SW 1271 (cell line): ENCODE results near the gene PDE4B.
A peak's percentile ranks its signal among the peaks of the same experiment; 100 is the strongest.
"Not testable (repeated sequence)": the region's sequence is repeated elsewhere in the genome, so short reads cannot be mapped to it uniquely, and the experiment has no call there.

Experiments
- DNase-seq, 2 experiments: peaks; one replicate each; lab custom pipeline; 2025; lab: John Stamatoyannopoulos, UW

Gene PDE4B

DNA sequence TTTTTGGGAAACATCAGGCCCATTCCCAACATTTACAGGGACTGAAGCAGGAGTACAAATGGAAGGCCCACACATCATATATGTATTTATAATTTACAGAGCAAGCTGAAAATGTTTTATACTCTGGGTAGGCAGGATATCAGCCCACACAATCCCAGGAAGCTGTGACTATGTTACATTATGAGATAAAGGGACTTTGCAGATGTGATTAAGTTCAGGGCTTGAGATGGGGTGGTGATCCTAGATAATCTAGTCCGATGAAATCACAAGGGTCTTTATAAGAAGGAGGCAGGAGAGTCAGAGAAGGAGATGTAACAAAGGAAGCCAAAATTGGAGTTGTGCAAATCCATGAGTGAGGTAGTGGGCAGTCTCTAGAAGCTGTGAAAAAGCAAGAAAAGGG, 160.5 kb downstream of the PDE4B start:
- DNase-seq = no peak

DNA sequence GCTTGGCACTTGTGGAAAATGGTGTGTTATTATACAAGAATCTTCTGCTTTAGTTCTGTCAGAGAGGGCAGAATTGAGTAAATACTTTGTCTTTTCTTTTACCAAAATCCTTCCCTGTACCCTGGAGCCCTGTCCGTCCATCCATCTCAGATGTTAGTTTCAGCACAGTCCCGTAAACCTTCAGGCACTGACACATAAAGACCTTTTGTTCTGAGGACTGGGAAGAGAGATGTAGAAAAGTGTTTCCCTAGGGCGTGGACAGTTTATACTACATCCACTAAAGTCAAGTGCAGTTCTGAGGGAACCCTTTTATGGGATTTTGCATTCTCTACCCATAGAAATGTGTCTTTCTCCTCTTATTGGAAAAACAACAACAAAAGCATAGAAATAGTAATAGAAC, 162.4 kb downstream of the PDE4B start:
- no peak for DNase-seq

DNA sequence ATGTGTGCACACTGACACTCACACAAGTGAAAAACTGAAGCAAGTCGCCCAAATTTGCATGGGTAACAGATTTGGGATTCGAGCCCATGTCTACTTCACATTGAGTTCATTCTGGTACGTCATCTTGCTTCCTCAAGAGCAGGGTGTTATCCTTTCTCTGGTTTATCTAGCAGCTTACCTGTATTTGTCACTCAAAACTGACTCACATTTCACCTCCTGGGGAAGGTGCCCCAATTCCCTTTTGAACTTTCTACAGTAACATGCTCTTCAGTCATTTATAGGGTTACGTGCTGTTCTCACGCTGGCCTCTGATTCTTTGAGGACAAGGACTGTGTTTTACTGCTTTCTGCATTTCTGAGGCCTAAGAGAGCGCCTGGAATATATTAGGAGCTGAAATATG, 162.8 kb downstream of the PDE4B start:
- DNase-seq = no peak

DNA sequence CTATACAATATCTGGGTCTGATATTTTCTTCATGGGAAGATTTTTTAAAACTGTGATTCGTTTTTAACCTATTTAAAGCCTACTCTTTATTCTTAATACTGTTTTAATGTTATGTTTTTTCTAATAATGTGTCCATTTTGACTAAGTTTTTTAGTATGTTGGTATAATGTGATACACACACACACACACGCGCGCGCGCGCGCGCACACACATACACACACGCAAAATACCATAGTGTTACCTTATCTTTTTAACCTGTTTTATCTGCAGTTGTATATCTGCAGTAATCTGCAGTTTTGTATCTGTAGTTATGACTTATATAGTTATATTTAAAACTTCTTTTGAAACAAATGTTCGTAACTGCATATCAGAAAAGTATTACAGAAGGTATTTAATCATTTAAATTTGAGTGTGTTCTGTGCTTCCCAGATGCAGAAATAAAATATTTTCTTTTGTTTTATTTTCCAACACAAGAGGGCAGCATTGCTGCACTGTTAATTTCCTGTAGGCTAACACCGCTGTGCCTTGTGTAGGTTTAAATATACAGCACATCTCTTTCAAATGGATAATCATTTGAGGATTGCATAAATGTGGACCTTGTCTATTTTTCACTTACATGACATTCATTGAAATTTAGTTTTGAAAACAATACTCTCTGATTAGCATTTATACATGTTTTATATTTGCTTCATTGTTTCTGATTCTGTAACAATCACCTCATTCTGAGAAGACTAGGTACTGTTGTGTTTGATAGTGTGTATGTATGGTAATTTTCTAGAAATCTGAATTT, 166.1 kb downstream of the PDE4B start:
- DNase-seq = peak in 1 of 2 experiments; percentile 13

DNA sequence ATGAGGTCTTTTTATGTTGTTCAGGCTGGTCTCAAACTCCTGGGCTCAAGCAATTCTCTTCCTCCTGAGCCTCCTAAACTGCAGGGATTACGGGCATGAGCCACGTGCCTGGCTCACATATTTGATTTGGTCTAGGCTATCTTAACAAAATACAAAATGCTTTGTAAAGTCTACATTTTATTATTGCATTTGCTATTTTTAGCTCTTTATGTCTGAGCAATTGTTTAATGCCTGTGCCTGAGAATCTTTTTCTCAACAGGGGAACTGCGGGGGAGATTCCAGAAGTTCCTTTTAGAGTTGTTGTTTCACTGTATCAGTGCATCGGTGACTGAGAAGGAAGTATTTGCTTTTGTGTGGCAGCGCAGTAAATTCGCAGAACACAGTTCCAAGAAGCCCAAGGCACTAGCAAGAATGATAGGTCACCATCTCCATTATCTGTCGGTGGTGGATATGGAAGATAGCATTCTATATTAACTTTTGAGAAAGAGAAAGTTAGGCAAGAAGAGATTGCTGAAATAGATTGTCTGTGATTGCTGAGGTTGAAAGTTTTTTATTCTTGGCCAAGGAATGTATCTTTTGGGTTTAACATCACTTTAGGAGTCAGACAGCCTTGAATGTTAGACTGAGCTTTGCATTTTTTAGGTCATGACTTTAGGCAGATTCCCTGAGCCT, 167.3 kb downstream of the PDE4B start:
- DNase-seq = no peak

DNA sequence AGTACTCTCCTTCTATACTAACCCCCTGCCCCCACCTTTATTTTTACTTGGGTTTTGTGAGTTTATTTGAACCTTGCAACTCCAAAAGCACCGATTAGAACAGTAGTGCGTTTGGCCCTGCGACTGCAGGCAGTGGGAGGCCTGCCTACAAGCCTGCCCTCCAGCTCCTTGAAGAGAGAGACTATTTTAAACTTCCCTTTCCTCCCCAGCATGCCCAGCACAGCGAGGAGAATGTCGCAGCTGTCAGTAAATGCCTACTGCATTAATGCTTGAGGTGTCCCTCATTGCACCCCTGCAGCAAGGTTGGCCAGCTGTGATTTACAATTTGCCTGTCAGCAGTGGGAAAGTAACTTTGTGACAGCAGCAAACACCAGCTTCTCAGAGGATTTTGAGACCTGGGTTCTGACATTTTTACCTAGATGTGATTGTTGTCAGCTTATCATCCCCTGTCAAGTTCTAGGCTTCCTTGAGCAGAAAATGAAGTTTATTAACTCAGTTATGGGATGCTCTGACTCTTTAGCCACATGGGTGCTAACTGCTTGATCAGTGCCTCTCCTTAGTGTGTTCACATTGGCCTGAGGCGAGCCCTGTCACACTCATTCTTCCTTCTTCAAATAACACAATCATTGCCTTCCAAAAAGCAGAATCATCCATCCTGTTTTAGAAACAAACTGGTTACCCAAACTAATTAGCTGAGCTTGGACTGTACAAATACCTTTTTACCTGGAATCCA, 170.6 kb downstream of the PDE4B start:
- DNase-seq = no peak

DNA sequence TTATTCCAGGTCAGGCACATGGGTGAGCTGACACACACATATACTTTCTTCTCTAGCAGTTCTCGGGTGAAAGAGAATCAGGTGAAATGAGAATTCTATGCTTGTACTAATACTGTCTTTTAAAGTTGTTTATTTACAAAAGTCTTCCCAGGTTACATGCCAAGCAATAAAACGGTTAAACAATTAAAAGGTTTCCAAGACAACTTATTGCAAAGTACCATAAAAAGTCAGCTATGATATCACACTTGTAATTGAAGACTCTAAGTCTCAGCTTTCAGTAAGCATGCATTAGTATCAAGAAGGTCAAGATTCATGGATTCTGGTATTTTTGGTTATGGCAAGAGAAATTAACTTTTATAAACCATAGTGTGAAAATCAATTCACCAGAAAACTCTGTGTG, 171.4 kb downstream of the PDE4B start:
- DNase-seq = no peak

DNA sequence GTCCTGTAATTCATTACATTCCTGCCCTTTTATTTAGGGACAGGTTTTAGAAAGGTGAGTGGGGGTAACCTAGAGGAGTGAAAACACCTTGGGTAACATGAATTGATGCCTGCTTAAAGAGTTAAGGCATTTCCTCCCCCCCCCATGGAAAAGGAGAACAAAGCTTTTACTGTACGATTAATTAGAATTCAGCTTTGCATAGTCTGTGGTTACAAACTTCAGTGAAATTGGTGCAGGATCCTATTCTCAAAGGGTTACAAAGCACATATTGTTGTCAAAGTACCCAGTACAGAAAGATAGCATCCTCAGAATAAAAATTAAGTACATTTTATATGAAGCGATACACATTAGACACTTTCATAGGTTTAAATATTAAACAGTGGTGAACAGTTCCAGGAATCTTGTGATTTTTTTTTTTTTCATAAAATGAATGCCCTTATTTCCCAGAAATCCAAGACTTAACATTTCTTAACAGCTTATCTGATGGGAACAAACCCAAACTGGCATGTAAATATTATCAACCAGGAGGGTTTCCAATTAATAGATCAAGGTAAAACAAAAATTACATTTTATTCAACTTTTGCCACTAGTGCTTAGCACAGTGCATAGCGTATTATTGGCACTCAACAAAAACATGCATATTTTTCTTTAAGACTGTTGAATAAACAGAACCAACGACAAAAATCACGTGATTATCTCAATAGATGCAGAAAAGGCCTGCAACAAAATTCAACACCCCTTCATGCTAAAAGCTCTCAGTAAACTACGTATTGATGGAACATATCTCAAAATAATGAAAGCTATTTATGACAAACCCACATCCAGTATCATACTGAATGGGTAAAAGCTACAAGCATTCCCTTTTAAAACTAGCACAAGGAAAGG, 172.7 kb downstream of the PDE4B start:
- DNase-seq = no peak

DNA sequence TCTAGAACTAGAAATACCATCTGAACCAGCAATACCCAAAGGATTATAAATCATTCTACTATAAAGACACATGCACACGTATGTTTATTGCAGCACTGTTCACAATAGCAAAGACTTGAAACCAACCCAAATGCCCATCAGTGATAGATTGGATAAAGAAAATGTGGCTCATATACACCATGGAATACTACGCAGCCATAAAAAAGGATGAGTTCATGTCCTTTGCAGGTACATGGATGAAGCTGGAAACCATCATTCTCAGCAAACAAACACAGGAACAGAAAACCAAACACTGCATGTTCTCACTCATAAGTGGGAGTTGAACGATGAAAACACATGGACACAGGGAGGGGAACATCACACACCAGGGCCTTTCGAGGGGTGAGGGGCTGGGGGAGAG, 174.8 kb downstream of the PDE4B start:
- DNase-seq = not testable (repeated sequence)

DNA sequence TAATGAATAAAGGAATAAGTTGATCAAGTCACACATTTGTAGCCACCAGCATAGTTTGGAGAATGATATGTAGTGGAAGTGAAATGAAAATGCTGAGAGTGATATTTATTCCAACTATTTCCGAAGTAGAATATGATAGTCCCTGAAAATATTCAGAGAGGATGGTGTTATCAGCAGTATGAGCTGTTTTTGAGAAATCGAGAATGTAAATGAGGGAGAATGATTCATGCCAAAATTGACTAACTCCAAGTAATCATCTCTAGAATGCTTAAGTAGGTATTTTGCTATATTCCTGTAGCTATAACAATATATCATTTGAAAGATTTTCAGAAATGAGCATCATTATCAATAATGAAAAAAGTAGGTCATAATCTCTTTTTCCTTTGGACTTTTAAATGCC, 178.9 kb downstream of the PDE4B start:
- no peak for DNase-seq

DNA sequence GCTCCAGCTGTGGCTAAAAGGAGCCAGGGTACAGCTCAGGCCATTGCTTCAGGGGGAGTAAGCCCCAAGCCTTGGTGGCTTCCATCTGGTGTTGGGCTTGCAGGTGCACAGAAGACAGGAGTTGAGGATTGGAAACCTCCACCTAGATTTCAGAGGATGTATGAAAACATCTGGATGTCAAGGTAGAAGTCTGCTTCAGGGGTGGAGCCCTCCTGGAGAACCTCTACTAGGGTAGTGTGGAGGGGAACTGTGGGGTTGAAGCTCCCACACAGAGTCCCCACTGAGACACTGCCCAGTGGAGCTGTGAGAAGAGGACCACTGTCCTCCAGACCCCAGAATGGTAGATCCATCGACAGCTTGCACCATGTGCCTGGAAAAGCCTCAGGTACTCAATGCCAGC, 183.0 kb downstream of the PDE4B start:
- no peak for DNase-seq

DNA sequence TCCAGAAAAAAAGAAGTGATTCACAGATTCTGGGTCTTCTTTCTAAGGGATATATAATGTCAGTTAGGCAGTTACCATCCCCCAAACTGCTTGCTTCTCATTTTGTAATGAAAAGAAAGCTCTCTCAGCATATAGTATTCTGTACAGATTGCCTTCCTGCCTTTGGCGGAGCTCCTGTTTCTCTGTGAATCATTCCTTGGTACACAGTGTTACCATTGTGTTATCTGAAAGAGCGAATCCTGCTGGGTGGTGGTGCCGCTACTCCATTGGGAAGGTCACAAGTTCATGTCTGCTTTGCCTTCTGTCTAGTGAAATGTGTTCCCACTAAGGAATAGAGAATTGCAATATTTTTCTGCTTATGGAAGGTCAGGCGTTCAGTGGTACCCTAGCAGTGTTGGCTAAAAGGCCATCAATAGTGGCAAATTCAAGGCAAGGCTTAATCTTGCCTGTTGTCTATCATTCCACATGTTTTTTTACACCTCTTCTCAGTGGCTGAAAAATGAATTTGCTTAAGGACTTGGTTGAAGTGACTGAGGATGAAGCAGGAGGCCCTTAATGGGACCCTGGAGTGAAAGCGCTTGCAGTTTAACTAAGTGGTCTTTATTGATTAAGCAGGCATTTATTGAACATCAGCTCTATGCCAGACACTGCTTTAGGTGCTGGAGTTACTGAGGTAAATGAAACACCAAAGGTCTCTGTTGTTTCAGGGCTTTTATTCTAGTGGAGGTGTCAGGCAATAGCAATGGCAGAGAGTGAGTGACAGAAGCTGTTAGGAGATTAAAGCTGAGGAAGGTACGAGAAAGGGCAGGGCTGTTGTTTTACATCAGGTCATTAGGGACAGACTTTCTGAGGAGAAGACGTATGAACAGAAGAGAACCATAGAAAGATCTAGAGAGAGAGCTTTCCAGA, 186.7 kb downstream of the PDE4B start:
- no peak for DNase-seq

DNA sequence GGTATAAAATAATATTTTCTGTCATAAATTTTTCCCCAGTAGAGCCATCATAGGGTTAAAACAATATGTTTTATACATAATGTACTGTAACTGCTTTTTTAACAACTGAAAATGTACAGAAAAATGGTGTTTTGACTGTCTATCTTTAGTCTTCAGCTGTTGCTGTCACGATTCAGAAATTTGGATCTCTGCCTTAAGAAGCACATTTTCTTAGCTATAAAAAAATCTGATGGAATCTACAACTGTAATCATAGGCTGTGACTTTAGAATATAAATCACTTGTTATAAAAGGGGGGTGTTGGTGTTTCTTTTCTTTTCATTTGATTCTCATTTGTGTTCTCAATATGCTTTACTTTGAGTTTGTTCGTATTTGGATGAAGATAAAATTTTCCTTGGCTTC, 187.5 kb downstream of the PDE4B start:
- DNase-seq = no peak

DNA sequence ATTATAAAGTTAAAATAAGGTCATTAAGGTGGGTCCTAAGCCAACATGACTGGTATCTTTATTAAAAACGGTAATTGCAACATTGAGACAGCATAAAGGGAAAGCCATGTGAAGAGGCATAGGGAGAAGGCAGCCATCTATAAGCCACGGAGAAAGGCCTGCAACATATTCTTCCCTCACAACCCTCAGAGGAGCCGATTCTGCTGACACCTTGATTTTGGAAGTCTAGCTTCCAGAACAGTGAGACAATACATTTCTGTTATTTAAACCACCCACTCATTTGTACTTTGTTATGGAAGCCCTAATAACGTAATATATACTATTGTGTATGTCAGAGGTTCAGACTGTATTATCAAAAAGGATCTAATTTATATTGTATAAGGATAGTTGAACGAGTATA, 190.8 kb downstream of the PDE4B start:
- no peak for DNase-seq

DNA sequence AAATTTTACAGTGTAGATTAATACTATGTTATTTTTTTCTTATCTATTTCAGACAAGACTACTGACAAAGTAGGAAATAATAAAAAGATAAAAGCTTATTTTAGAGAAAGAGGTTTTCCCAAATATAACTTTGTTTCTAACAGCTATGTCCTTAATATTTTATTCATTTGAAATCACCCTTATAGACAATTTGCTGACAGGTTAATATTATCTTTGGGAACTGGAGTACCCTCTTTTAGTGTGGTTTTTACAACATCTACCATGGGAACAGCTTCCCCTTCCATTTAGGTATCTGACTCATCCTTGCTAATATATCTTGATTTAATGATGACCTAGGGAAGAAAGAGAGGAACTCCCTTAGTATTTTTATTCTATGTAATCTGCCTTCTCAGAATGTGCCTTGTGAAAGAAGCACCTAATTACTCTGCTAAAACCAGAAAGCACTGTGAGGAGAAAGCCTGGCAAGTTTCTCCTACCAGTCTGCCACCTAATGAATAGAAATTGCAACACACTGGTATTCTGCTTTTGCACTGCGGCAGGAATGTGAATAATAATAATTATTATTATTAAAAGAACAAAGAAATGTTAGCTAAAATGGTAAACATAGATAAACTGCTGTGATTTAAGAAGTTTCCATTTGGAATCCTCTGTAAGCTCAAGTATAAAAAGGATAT, 192.8 kb downstream of the PDE4B start:
- DNase-seq = no peak

DNA sequence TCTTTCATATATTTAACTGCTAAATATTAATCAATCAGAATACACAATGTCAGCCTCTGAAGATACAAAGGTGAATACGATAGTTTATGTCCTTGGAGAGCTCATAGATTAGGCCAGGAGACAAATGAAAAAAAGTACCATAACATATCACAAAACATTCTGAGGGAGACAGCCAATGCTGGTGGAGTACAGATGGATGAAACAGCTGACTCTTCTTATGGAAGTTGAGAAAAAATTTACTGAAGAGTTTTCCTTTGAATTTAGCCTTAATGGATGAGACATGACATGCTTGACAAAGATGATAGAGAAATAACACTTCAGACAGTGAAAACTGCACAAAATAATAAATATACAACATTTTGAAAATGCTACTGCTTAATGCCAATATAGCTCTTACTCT, 193.5 kb downstream of the PDE4B start:
- no peak for DNase-seq

DNA sequence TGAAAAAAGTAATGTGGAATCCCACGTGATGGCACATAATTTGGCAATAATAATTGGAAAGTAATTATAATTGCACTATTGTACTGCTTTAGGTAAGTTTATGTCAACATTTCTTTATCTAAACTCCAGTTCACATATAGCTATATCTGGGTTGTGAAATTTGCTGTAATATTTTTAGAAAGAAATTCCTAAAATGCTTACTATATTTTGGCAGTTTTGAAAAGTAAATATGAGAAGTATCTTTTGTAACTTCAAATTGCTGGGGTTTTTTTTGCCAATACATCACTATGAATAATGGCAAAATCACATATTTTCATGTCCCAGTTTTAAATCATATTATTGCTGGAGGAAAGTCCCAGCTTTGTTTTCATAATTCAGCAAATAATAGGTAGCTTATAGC, 197.5 kb downstream of the PDE4B start:
- DNase-seq = no peak

DNA sequence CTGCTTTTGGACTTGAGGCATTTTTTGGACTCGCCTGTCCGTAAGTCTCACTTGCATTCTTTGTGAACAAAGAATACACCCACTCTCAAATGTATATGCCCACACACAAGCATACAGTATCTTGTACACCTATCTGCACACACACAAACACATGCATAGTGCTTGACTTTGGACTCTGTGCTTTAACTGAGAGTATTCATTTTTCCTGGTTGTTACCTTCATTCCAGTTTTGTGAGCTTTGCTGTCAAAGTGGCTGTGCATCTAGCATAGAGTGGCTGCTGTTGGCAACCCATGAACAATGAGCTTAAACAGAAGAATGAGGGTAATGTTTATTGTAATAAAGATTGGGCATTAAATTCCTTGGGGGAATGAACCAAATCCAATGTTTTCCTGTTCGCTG, 199.0 kb downstream of the PDE4B start:
- DNase-seq = no peak

DNA sequence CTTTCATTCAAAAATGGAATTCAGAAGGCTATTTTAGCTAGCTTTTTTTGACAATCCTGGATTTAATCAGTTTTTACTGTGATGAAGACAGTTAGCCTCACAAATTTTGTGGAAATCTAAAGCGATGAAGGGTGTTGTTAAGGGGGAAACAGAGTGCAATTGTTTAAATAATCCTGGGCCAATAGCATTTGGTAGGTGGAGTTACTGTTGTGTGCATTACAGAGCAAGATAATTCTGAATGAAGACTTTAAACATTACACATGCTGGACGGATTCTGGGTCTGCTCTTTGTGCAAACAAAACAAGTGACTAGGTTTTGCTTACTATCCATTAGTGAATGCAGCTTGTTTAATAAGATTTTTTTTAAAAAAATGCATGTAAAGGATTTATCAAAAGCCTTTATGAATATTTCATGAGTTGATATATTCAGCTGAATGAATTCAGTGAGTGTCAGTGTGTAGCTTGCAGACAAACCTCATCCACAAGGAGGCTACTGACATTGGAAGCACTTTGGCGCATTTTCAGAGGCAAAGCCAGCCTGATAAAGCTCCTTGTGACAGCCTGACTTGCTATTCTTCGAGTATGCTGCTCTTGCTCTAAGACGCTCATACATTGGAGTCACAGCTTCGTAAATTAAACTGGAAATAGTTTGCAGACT, 199.6 kb downstream of the PDE4B start:
- no peak for DNase-seq

DNA sequence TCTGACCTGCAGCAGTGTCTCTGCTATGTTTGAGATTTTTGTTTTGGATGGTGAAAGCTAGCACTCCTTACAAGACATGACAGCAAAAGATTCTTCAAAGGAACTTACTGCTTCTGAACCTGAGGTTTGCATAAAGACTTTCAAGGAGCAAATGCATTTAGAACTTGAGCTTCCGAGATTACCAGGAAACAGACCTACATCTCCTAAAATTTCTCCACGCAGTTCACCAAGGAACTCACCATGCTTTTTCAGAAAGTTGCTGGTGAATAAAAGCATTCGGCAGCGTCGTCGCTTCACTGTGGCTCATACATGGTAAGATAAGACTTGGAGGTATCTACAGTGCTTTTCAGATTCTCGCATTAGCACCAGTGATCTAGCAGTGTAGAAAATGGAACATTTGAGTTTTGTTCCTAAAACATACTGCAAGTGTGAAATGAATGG, 200.2 kb downstream of the PDE4B start:
- no peak for DNase-seq
